Immature natural killer cell (primary cell): Measurements from ENCODE around the gene C1orf198. TPM values are rescaled to one million over a fixed set of nuclear protein-coding genes. Genes with fewer than 3 reads are reported as not detected.

Experiments used
- DNase-seq, 3 donors: peaks; one replicate each; pipeline ENCODE4 v3.0.0; 2022; ENCODE audit warnings: mixed read lengths in 1 of 3
- H3K27ac Mint-ChIP-seq, 6 donors: one replicate each; pipeline ENCODE4 v1.8.0; 2020; ENCODE audit warnings: mixed read lengths in 6 of 6, mild to moderate bottlenecking in 5 of 6, inconsistent platforms in 4 of 6, moderate library complexity in 3 of 6
- H3K27me3 Mint-ChIP-seq, 3 donors: one replicate each; pipeline ENCODE4 v1.8.0; 2020 to 2021; ENCODE audit warnings: low read depth in 3 of 3, mild to moderate bottlenecking in 3 of 3, mixed read lengths in 3 of 3, moderate library complexity in 3 of 3, inconsistent platforms in 1 of 3
- H3K36me3 Mint-ChIP-seq, 3 donors: one replicate each; pipeline ENCODE4 v1.8.0; 2020; ENCODE audit warnings: mixed read lengths in 3 of 3, inconsistent platforms in 2 of 3, mild to moderate bottlenecking in 2 of 3
- H3K4me1 Mint-ChIP-seq, 2 donors: one replicate each; pipeline ENCODE4 v1.8.0; 2020; ENCODE audit warnings: inconsistent platforms in 2 of 2, mild to moderate bottlenecking in 2 of 2, mixed read lengths in 2 of 2, moderate library complexity in 1 of 2
- H3K4me3 Mint-ChIP-seq, 5 donors: one replicate each; pipeline ENCODE4 v1.8.0; 2020; ENCODE audit warnings: mild to moderate bottlenecking in 5 of 5, mixed read lengths in 5 of 5, inconsistent platforms in 3 of 5, moderate library complexity in 3 of 5
- H3K9me3 Mint-ChIP-seq, 6 donors: one replicate each; pipeline ENCODE4 v1.8.0; 2020; ENCODE audit warnings: mild to moderate bottlenecking in 6 of 6, mixed read lengths in 6 of 6, inconsistent platforms in 4 of 6, moderate library complexity in 3 of 6
- polyA plus RNA-seq, 3 donors: library from polyadenylated mRNA; unstranded; fragments of 300-500 nt; fragmentation: Illumina TruSeq; gene quantifications; one replicate each; pipeline ENCODE4 v1.2.3, GENCODE V29; 2021

Gene C1orf198, protein sequence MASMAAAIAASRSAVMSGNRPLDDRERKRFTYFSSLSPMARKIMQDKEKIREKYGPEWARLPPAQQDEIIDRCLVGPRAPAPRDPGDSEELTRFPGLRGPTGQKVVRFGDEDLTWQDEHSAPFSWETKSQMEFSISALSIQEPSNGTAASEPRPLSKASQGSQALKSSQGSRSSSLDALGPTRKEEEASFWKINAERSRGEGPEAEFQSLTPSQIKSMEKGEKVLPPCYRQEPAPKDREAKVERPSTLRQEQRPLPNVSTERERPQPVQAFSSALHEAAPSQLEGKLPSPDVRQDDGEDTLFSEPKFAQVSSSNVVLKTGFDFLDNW
- polyA plus RNA-seq, result 1 to 10 TPM; 2.6 to 4.9 (median 4.8) TPM

DNA sequence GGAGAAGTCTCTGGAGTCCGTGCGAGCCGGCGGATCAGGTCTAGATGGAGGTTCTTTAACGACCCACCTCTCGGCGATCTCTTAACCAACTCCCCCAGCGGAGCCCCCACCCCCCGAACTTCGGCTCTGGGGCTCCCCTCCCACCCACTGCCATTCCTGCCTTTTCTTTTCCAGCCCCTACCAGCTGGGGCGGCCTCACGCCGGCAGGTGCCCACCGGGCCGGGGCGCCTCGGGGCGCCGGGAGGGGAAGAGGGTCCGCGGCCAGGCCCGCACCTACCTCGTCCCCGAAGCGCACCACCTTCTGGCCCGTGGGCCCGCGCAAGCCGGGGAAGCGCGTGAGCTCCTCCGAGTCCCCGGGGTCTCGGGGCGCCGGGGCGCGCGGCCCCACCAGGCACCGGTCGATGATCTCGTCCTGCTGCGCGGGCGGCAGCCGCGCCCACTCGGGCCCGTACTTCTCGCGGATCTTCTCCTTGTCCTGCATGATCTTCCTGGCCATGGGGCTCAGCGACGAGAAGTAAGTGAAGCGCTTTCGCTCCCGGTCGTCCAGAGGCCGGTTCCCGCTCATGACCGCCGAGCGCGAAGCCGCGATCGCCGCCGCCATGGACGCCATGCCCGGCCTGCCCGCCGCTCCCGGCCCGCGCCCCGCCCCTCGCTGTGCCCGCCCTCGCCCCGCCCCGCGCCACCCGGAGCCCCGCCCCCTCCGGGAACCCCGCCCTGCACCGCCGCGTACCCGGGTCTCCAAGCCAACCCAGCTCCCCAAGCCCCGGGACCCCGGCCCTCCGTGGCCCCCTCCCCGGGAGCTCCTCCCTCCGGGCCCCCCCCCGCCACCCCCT is at the start of gene C1orf198:
C1orf198 (minus strand) TSS at position 619 of the 833 bp plus-strand sequence; CDS start at position 610, 9 bp downstream.
- Mint-ChIP-seq H3K4me3 (peak within 1 kb of the TSS; percentile 84 to 91 (median 89)), H3K36me3 (no peaks in the 10 kb centered on the region), H3K9me3 (no peaks in the 10 kb centered on the region), H3K4me1 (peaks cover 9 to 16% of the 10 kb centered on the region in 2 donors), H3K27me3 (peaks cover 9 to 16% (median 12%) of the 10 kb centered on the region in 3 donors), H3K27ac (peak within 1 kb of the TSS in 4 of 6 donors; percentile 32 to 85 (median 64))
- DNase-seq, result peak; percentile 61 to 71 (median 68)

DNA sequence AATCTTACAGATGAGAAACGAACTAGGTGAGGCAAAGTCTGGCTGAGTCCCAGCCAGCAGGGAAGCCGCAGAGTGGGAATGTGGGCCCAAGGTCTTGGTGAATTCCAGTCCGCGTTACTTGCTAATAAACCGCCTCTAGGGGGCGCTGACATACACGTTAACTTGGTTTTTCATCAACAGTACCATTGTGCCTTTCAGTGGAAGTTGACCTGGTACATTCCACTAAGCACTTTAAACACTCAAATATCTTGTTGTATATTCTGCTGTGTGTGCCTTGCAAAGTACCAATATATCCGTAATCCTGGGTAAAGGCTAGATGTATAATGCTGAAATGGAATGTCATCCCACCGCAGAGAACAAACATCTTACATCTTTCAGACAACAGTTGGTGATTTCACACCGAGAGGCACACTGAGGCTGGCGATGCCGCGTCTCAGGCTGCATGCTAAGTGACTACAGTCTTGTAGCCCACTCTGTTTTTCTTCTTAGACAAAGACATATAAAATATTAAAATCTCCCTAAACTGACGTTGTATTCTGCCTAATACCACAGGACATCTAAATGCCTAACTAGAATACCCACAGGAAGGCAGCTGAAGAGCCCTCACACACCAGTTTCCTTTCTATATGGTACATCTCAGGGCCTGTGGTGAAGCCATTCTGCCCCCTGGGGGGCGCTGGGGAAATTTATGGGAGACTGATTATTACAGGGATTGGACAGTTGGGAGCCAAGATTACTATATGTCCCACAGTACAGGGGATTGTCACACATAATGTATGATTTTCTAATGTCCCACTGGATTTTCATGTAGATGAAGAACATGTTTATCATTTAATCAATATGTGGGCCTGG is 49.2 kb upstream of the C1orf198 start:
- Mint-ChIP-seq H3K27me3 (peaks cover 0 to 6% (median 1%) of the 10 kb centered on the region in 3 donors), H3K4me1 (no peaks in the 10 kb centered on the region), H3K9me3 (no peaks in the 10 kb centered on the region), H3K36me3 (peaks cover 31 to 55% (median 34%) of the 10 kb centered on the region in 3 donors), H3K27ac (peak overlapping the region in 5 of 6 donors; percentile 6 to 78 (median 40)), H3K4me3 (no peak overlapping the region)
- DNase-seq, result peak; percentile 59 to 69 (median 64)

DNA sequence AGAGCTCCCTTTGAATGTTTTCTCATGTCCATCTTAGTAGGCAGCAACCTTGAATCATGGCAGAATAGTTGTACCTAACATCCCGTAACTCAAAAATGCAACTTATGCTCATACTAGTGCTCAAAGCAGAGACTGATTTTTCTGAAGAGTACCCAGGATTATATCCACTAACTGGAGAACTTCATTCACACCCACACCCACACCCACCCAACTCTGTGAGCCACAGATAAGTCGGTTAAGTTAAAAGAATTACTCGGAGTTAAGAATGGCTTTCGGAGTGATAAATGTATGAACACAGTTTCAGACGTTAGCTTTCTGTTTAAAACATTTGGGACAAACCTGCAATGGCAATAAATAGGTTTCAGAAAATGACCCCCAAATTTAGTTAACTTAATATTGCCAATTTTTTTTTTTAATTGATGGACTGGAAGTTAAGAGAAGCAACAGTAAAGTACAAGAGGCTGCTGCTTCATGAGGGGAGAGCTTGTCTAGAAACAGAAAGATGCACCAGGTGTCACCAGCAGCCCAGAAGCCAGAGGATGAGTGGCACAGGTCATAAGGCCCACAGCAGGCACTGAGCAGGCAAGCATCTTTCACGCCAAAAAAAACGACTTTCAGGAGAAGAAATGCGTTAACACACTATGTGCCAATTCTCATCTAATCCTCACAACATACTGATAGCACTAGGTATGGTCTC is 48.4 kb upstream of the C1orf198 start:
- Mint-ChIP-seq H3K9me3 (no peaks in the 10 kb centered on the region), H3K36me3 (peaks cover 23 to 55% (median 33%) of the 10 kb centered on the region in 3 donors), H3K27me3 (peaks cover 0 to 2% (median 0%) of the 10 kb centered on the region in 3 donors), H3K27ac (peak overlapping the region in 1 of 6 donors; percentile 21), H3K4me1 (no peaks in the 10 kb centered on the region), H3K4me3 (no peak overlapping the region)
- no peak for DNase-seq

DNA sequence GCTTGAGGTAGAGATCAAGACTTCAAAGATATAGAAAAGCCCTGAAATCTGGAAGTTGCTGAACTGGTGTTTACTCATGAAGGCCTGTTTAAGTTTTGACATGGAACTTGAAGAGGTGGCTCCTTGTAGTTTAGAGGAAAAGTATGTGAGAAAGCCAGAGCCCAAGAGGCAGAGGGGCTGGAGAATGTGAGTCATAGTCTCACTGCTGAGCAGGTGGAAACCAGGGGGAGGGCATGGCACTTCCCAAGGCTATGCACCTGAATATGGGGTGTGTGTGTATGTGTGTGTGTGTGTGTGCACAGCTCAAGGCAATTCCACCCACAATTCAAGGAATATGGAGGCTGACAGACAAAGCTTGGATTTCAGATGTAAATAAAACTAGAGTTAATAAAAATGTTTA is 46.8 kb upstream of the C1orf198 start:
- Mint-ChIP-seq H3K4me1 (no peaks in the 10 kb centered on the region), H3K27me3 (peaks cover 0 to 2% (median 0%) of the 10 kb centered on the region in 3 donors), H3K27ac (peak overlapping the region in 2 of 6 donors; percentile 19 to 32), H3K36me3 (peaks cover 25 to 59% (median 33%) of the 10 kb centered on the region in 3 donors), H3K9me3 (no peaks in the 10 kb centered on the region), H3K4me3 (no peak overlapping the region)
- no peak for DNase-seq

DNA sequence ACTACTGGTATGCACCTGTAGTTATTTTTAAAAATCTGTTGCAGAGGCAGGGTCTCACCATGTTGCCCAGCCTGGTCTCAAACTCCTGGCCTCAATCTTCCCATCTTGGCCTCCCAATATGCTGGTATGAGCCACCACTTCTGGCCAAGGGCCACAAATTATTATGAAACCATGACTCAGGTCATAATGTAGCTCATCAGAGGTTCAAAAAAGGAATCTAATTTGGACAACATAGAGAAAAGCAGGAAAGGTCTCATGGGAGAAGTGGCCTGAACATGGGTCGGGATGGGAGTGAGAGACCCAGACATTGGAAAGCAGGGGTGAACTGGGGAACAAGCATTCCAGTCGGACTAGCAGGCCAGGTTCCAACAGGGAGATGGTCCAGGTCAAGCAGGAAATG is 45.2 kb upstream of the C1orf198 start:
- Mint-ChIP-seq H3K4me3 (no peak overlapping the region), H3K36me3 (peaks cover 24 to 57% (median 41%) of the 10 kb centered on the region in 3 donors), H3K27ac (peak overlapping the region in 1 of 6 donors; percentile 41), H3K9me3 (no peaks in the 10 kb centered on the region), H3K4me1 (no peaks in the 10 kb centered on the region), H3K27me3 (peaks cover 0 to 2% (median 0%) of the 10 kb centered on the region in 3 donors)
- DNase-seq, result no peak

DNA sequence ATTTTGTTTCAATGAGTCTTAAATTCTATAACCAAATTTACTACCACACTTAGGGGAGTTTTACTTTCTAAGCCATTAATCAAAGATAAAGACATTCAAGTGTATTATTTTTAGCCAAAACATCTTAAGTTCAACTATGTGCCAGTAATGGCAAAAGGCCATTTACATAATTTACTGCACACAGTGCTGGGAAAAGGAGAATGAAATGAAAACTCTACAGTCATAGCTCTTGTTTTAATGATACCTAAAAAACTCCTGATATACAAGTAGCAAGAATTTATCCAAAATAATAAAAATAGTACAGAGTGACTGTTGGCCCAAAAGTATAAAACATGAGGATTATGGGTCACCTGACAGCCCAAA is 42.4 kb upstream of the C1orf198 start:
- Mint-ChIP-seq H3K4me3 (no peak overlapping the region), H3K9me3 (no peaks in the 10 kb centered on the region), H3K27ac (no peak overlapping the region), H3K36me3 (peaks cover 32 to 76% (median 48%) of the 10 kb centered on the region in 3 donors), H3K27me3 (peaks cover 0 to 2% (median 0%) of the 10 kb centered on the region in 3 donors), H3K4me1 (no peaks in the 10 kb centered on the region)
- DNase-seq, result no peak

DNA sequence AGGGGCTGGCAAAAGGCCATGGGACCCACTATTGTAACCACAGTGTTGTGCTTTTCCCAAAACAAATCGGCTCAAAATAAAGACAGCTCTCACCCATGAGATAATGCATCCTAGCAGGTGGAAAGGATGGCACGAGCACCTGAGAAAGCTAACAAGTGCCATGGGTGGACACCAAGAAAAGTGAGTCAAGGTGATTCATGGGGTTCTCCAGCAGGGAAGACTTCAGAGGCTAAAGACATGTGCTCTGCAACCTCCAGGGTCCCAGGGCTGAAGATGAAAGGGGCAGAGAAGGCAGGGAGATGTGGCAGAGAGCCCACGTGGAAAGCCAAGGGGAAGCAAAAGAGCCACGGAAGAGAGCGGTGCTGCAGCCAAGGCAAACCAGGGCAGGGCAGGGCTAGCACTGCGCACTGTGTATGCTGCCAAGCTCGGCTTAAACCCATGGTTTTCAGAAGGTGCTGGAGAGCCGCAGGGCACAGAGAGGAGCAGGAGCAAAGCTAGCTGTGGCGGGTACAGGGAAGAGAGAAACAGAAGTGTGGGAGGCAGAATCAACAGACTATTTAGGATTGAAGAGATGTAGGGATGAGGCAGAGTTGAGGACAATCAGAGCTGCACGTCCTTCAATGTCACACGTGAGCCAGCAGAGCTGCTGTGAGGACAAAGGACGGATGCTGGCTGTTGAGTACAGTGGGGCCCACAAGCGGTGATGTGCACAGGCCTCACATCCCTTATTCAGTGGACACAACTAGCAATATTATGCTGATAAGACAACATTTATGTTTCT is 41.8 kb upstream of the C1orf198 start:
- Mint-ChIP-seq H3K4me3 (no peak overlapping the region), H3K36me3 (peaks cover 29 to 77% (median 50%) of the 10 kb centered on the region in 3 donors), H3K9me3 (no peaks in the 10 kb centered on the region), H3K4me1 (no peaks in the 10 kb centered on the region), H3K27me3 (peaks cover 0 to 2% (median 0%) of the 10 kb centered on the region in 3 donors), H3K27ac (peak overlapping the region in 2 of 6 donors; percentile 9 to 59)
- no peak for DNase-seq

DNA sequence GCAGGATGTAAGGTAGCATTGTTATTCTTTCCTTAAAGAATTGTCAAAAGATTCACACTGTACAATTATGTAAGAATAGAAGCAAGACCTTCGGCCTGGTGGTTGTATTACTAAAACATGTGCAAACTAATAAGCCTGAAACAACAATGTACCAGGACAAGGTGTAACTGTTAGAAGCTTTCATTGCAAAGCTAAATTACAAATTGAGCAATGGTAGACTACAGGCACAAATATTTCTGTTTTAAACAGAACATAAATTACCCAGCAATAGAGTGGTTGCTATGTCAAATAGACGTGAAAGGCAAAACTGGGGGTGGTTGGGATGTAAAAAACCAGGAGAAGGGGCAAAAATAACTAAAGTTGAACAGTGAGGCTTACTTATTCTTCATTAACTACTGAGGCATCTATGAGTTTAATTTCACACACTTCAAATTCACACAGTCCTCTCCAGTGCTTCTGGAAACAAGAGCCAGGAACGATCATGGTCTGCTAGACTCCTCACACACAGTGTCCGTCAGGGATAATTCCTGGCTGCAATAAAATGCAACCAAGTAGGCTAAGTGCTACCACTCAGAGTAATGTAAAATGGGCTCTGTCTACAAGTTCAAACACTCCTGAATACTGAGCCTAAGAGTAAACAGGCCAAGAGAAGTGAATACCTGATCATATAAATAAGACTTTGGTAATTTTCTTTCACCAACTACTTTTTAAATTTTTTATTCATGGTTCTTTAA is 39.3 kb upstream of the C1orf198 start:
- no peak overlapping the region for H3K27ac Mint-ChIP-seq
- DNase-seq, result no peak
- no peak overlapping the region for H3K4me3 Mint-ChIP-seq
- no peaks in the 10 kb centered on the region for H3K27me3 Mint-ChIP-seq
- H3K4me1 Mint-ChIP-seq, result peaks cover 5 to 10% of the 10 kb centered on the region in 2 donors
- H3K9me3 Mint-ChIP-seq, result no peaks in the 10 kb centered on the region
- peaks cover 22 to 72% (median 43%) of the 10 kb centered on the region in 3 donors for H3K36me3 Mint-ChIP-seq

DNA sequence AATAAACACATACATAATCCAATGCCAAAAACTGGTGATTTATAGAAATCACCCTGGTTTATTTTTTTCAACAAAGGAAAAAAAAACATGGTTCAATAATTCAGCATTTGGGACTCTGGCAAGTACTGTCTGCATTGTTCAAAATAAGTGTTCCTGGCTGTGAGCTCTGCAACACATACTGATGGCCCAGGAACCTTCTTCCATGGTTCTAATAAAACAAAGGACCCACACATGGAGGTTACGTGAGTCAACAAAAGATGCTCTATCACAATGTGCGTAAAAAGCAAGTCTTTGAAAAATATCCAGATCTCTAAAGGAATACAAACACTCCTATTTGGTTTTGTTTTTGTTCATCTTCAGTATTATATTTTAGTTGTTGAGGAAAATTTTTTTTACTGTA is 37.9 kb upstream of the C1orf198 start:
- no peak overlapping the region for H3K4me3 Mint-ChIP-seq
- H3K9me3 Mint-ChIP-seq, result no peaks in the 10 kb centered on the region
- no peak for DNase-seq
- peaks cover 22 to 61% (median 32%) of the 10 kb centered on the region in 3 donors for H3K36me3 Mint-ChIP-seq
- no peaks in the 10 kb centered on the region for H3K27me3 Mint-ChIP-seq
- H3K27ac Mint-ChIP-seq, result peak overlapping the region in 3 of 6 donors; percentile 33 to 74 (median 69)
- H3K4me1 Mint-ChIP-seq, result peaks cover 6 to 10% of the 10 kb centered on the region in 2 donors

DNA sequence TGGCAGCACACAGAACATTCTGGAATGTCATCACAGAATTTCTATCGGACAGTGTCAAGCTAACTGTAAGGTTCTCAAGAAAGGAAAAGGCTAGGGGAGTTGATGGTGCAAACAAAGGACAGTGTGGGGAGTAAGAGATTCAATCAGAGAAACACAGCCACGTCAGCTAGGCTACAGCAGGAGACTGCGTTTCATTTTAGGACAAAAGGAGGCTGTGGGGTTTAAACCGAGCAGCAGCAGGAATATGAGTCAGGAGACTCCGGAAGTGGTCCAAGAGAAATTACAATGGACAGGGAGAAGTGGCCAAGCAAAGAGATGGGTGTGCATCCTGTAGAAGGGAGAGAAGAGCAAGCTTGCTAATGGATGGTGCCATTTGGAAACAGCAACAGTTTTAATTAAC is 37.4 kb upstream of the C1orf198 start:
- Mint-ChIP-seq H3K4me1 (peaks cover 6 to 10% of the 10 kb centered on the region in 2 donors), H3K27me3 (no peaks in the 10 kb centered on the region), H3K9me3 (no peaks in the 10 kb centered on the region), H3K36me3 (peaks cover 21 to 59% (median 32%) of the 10 kb centered on the region in 3 donors), H3K4me3 (no peak overlapping the region), H3K27ac (peak overlapping the region in 5 of 6 donors; percentile 9 to 74 (median 68))
- DNase-seq, result no peak

DNA sequence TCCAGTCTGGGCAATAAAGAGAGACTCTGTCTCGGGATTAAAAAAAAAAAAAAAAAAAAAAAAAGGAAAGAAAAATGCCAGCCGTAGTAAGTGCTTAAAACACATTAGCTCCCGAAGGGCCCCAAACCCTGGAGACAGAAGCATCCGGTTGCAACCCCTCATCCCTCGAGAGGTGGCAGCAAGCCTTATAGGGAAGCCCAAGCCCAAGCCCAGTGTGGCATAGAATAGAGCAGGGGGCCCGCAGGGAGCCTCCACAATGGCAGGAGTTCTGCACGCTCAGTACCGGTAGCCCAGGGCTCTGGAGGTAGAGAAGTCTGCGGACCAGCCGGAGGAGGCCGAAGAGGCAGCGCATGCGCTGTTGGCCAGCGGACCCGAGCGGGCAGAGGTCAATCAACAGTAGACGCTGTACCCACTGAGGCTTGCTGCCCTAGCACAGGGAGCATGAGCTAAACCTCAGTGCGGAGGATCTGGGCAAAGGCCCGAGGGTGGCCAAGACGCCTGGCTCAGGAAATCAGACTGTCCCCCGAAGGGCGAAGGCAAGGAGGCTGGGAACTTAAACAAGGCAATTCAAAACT is 34.1 kb upstream of the C1orf198 start:
- H3K9me3 Mint-ChIP-seq, result no peaks in the 10 kb centered on the region
- H3K27ac Mint-ChIP-seq, result peak overlapping the region in 2 of 6 donors; percentile 25 to 33
- H3K4me1 Mint-ChIP-seq, result peaks cover 6 to 10% of the 10 kb centered on the region in 2 donors
- peaks cover 0 to 2% (median 0%) of the 10 kb centered on the region in 3 donors for H3K27me3 Mint-ChIP-seq
- DNase-seq, result no peak
- peaks cover 16 to 35% (median 17%) of the 10 kb centered on the region in 3 donors for H3K36me3 Mint-ChIP-seq
- no peak overlapping the region for H3K4me3 Mint-ChIP-seq
